Pancreas (tissue), 10 donors: Measurements from ENCODE around the gene CCDC80. TPM values are rescaled to one million over a fixed set of nuclear protein-coding genes. Genes with fewer than 3 reads are reported as not detected.

Source experiments
- ATAC-seq, 4 donors: fragments of 200-7000 bp; cut with Tn5 transposase; one replicate each; pipeline versions ENCODE4 v1.8.0 to v1.9.1; 2020; ENCODE audit warnings: mild to moderate bottlenecking in 4 of 4, moderate library complexity in 4 of 4
- DNase-seq, 6 donors: peaks; one replicate each; pipeline ENCODE4 v3.0.0-alpha.2; 2020
- FAIRE-seq: peaks from 2 replicates; lab custom pipeline; 2012; peaks lifted over from hg19 to GRCh38; lab: Jason Lieb, UNC
- H3K27ac ChIP-seq, 4 donors: fragments of 200-600 bp; sonication (generic); 1 replicate in 3 of 4; 2 replicates in 1 of 4; pipeline versions ENCODE4 v1.5.0 to v1.8.0; 2020
- H3K27me3 ChIP-seq, 4 donors: fragments of 200-600 bp; one replicate each; pipeline ENCODE4 v1.8.0; 2021
- H3K36me3 ChIP-seq, 3 donors: fragments of 200-600 bp; sonication (generic) in 1 of 3; one replicate each; pipeline versions ENCODE4 v1.5.0 to v1.8.0; 2020 to 2021
- H3K4me1 ChIP-seq, 3 donors: fragments of 200-600 bp; one replicate each; pipeline ENCODE4 v1.8.0; 2021
- H3K4me3 ChIP-seq, 4 donors: fragments of 200-600 bp; sonication (generic) in 2 of 4; one replicate each; pipeline versions ENCODE4 v1.5.0 to v1.8.0; 2020 to 2021
- H3K9me3 ChIP-seq, 4 donors: fragments of 200-600 bp; one replicate each; pipeline ENCODE4 v1.8.0; 2021
- CTCF ChIP-seq, 4 donors: fragments of 200-600 bp; sonication (generic) in 3 of 4; IDR thresholded peaks; one replicate each; pipeline versions ENCODE4 v1.5.0 to v1.8.0; 2021; ENCODE audit warnings: antibody characterized with exemption in 4 of 4
- WGBS, 2 donors: extraction: QIAGEN DNeasy Blood & Tissue Kit; methylation state at CpG; one replicate each; pipeline ENCODE4 v1.1.7; 2013; 5-methylcytosine and 5-hydroxymethylcytosine counted together
- intact Hi-C, 3 donors: fragments of 100-400 bp; cut with DNase I; formaldehyde crosslinking; loops; one replicate each; pipeline versions ENCODE4 v1.11.1 to v1.14.2; 2022
- polyA plus RNA-seq, 2 donors: library from polyadenylated mRNA; stranded (reverse); fragments of 200-250 nt; gene quantifications; one replicate each; pipeline ENCODE4 v1.2.3, GENCODE V29; 2013
- total RNA-seq, 6 donors: library from RNA; stranded (reverse); fragmentation: NEBNext Ultra II Directional in 4 of 6; extraction: Animal tissue kit (Norgen Biotek cat#: 25700) in 4 of 6; gene quantifications; one replicate each; pipeline versions ENCODE4 v1.2.1 to v1.2.4, GENCODE V29; 2021 to 2023
- donor health status: healthy with polysubstance abuse.
- donor health status: DM: no; HTN: no; CAD: no; lungs with moderate emphysema.
- donor health status: DM: no; HTN: no; CAD: no.
- donor health status: control.
- donor health status: control.
- donor health status: Bipolar disorder and iron deficiency.
- donor health status: DM: yes; HTN: yes; CAD: no.
- donor health status: DM: no; HTN: no; CAD: no.
- donor health status: DM: no; HTN: no; CAD: no.
- donor health status: DM: yes; HTN: yes; CAD: no.

CCDC80 gene
- total and polyA plus RNA-seq, 8 donors = 6.1 to 100 (median 11.8) TPM

GRCh38 chr3:112593258-112593657, 47.7 kb downstream of the CCDC80 start:
- H3K9me3 ChIP-seq = no peaks in the 10 kb centered on the region
- H3K27me3 ChIP-seq = no peaks in the 10 kb centered on the region
- intact Hi-C loops = no loop called here
- no peak overlapping the region for H3K27ac ChIP-seq
- H3K36me3 ChIP-seq = no peaks in the 10 kb centered on the region
- no peak overlapping the region for H3K4me3 ChIP-seq
- H3K4me1 ChIP-seq = no peaks in the 10 kb centered on the region
- no peak for ATAC-seq
- no peak for DNase-seq
- TF ChIP-seq CTCF (IDR thresholded peaks at IDR 0.05) = no peak
- no peak for FAIRE-seq

GRCh38 chr3:112587336-112587735, 53.6 kb downstream of the CCDC80 start:
- intact Hi-C loops = no loop called here
- H3K36me3 ChIP-seq = peaks cover 0 to 10% (median 7%) of the 10 kb centered on the region in 3 donors
- FAIRE-seq = no peak

GRCh38 chr3:112585782-112586181, 55.2 kb downstream of the CCDC80 start:
- ATAC-seq (no peak), FAIRE-seq (no peak), DNase-seq (no peak)
- H3K4me1 ChIP-seq = no peaks in the 10 kb centered on the region
- H3K9me3 ChIP-seq = no peaks in the 10 kb centered on the region
- TF ChIP-seq CTCF (IDR thresholded peaks at IDR 0.05) = no peak
- no peak overlapping the region for H3K27ac ChIP-seq
- intact Hi-C loops = no loop called here
- H3K36me3 ChIP-seq = peaks cover 0 to 10% (median 7%) of the 10 kb centered on the region in 3 donors
- H3K27me3 ChIP-seq = no peaks in the 10 kb centered on the region
- no peak overlapping the region for H3K4me3 ChIP-seq

More at GRCh38 chr3:112587336-112587735, 53.6 kb downstream of the CCDC80 start:
- Histone ChIP-seq H3K4me3 (no peak overlapping the region), H3K4me1 (no peaks in the 10 kb centered on the region), H3K27me3 (no peaks in the 10 kb centered on the region), H3K9me3 (no peaks in the 10 kb centered on the region), H3K27ac (no peak overlapping the region)
- TF ChIP-seq CTCF (IDR thresholded peaks at IDR 0.05) = no peak
- DNase-seq (no peak), ATAC-seq (no peak)
- WGBS, 2 donors = 73 to 88% methylated on average over 1 of the region's 1 CpG

- no peaks in the 10 kb centered on the region for H3K4me1 ChIP-seq
- no peak for FAIRE-seq
- WGBS, 2 donors = 69 to 73% methylated on average over 3 of the region's 3 CpGs
- peaks cover 0 to 10% (median 7%) of the 10 kb centered on the region in 3 donors for H3K36me3 ChIP-seq
- DNase-seq = no peak
- no peak overlapping the region for H3K27ac ChIP-seq
- ATAC-seq = no peak
- no peak for TF ChIP-seq CTCF (IDR thresholded peaks at IDR 0.05)
- no peaks in the 10 kb centered on the region for H3K9me3 ChIP-seq
- H3K4me3 ChIP-seq = no peak overlapping the region
- no peaks in the 10 kb centered on the region for H3K27me3 ChIP-seq
- intact Hi-C loops = loop anchor here in 1 of 3 donors (5.0 kb wide), 1 partner anchor 404 kb away; no protein-coding TSS in a partner anchor
Observed at GRCh38 chr3:112583105-112583504, 57.8 kb downstream of the CCDC80 start.

GRCh38 chr3:112582244-112582874, 58.6 kb downstream of the CCDC80 start:
- intact Hi-C loops = loop anchor here in 1 of 3 donors (5.0 kb wide), 1 partner anchor 405 kb away; no protein-coding TSS in a partner anchor
- DNase-seq = no peak
- WGBS, 2 donors = 52 to 73% methylated on average over 2 of the region's 2 CpGs
- Histone ChIP-seq H3K36me3 (peaks cover 0 to 10% (median 7%) of the 10 kb centered on the region in 3 donors), H3K4me3 (no peak overlapping the region), H3K27ac (no peak overlapping the region), H3K4me1 (no peaks in the 10 kb centered on the region), H3K9me3 (no peaks in the 10 kb centered on the region), H3K27me3 (no peaks in the 10 kb centered on the region)
- FAIRE-seq = peak; percentile 69
- peak in 3 of 4 donors; percentile 17 to 27 (median 26) for TF ChIP-seq CTCF (IDR thresholded peaks at IDR 0.05)
- ATAC-seq = peak in 2 of 4 donors; percentile 45 to 54
